Sigmoid colon (tissue), 4 donors: ENCODE measurements around the gene HLA-DOB.

Experiments used
- CTCF ChIP-seq, 4 experiments: fragments of 450-650 bp in 3 of 4; fragments of 200-600 bp in 1 of 4; IDR thresholded peaks; one replicate each; pipeline ENCODE4 v1.5.1; 2016 to 2019; ENCODE audit warnings: antibody characterized with exemption in 4 of 4, mild to moderate bottlenecking in 3 of 4, moderate library complexity in 2 of 4
- EP300 ChIP-seq, 4 donors: sonication (generic); formaldehyde crosslinking; IDR thresholded peaks; one replicate each; pipeline ENCODE4 v1.6.1; 2017; ENCODE audit warnings: antibody characterized with exemption in 4 of 4
- POLR2A ChIP-seq, 2 donors: fragments of 450-650 bp; IDR thresholded peaks; one replicate each; pipeline ENCODE4 v1.6.1; 2016; ENCODE audit warnings: antibody characterized with exemption in 2 of 2, mild to moderate bottlenecking in 2 of 2, moderate library complexity in 2 of 2
- POLR2AphosphoS5 ChIP-seq, 4 donors: sonication (generic); formaldehyde crosslinking; IDR thresholded peaks; one replicate each; pipeline ENCODE4 v1.6.1; 2017; ENCODE audit warnings: antibody characterized with exemption in 4 of 4

DNA sequence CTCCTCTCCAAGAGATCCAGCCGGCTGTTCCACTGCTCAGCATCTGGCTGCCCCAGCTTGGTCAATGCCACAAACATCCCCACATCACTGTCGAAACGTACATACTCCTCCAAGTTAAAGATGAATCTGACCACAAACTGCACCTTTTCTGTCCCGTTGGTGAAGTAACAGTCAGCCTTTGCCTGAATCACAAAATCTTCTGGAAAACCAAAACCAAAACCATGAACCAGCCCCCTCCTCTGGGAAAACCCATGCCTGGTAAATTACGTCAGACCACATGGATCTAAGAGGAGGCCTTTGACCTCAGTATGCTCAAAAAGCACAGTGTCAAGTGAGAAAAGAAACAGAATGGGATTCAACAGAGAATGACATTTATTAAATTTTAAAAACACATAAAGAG lies 1.7 kb downstream of the HLA-DOB start:
- TF ChIP-seq POLR2A (IDR thresholded peaks at IDR 0.05) (no peak), CTCF (IDR thresholded peaks at IDR 0.05) (no peak), EP300 (IDR thresholded peaks at IDR 0.05) (no peak), POLR2AphosphoS5 (IDR thresholded peaks at IDR 0.05) (no peak)
